HG03558 (cell line): ENCODE results near the gene ZDHHC22.

ENCODE experiments used
- ATAC-seq: cut with Tn5 transposase; IDR thresholded peaks from one replicate; pipeline ENCODE4 v1.9.1; 2021; ENCODE audit warnings: moderate number of reproducible peaks; ENCODE audit not compliant: unreplicated experiment; ENCODE audit errors: extremely low read depth

Gene ZDHHC22

DNA sequence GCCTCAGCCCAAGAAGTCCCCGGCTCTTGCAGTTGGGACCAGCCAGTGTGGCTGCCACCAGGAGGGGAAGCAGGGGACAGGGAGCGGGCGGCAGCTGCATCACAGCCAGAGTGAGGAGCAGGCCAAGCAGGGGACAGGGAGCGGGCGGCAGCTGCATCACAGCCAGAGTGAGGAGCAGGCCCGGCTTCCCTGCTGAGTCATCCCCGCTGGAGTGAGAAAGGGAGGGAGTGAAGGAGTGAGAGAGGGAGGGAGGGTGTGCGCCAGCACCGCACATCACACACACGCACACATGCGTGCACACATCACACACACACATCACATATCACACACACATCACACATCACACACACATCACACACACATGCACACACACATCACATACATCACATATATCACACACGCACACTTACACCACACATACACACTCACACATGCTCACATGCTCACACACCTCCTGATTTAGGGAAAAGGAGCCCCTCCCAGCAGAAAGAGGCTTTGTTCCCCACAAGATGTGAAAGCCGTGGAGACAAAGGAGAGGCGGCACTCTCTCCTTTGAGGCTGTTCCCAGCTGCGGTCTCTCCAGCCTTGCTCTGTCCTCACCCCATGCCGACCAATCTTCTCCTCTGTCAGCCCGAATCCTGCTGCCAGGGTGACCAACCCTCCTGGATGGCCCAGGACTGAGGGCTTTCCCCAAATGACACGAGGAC lies 16.7 kb upstream of the ZDHHC22 start:
- no peak for ATAC-seq

GRCh38 chr14:77157740-77158139 lies 16.1 kb upstream of the ZDHHC22 start:
- no peak for ATAC-seq

DNA sequence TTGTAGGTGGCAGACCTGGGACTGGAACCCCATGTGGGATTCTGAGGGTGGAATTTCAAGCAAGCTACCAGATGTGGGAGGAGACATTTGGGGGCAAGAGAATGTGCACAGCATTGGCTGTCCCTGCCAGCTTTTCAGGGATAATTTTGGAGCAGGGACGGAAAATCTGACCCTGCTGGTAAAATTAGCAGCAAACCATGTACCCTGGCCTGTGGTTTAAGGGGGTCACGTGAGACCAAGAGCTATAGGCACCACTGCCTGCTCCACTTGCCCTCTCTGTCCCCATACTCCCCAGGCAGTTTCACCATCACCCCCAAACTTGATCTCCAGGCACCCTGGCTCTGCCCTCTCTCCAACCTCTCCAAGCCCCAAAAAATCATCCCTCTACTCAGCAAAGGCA lies 13.5 kb upstream of the ZDHHC22 start:
- ATAC-seq = no peak

- ATAC-seq = no peak
Observed at GRCh38 chr14:77154421-77154820, 12.8 kb upstream of the ZDHHC22 start.

- no peak for ATAC-seq
Observed at GRCh38 chr14:77153802-77154201, 12.2 kb upstream of the ZDHHC22 start.

DNA sequence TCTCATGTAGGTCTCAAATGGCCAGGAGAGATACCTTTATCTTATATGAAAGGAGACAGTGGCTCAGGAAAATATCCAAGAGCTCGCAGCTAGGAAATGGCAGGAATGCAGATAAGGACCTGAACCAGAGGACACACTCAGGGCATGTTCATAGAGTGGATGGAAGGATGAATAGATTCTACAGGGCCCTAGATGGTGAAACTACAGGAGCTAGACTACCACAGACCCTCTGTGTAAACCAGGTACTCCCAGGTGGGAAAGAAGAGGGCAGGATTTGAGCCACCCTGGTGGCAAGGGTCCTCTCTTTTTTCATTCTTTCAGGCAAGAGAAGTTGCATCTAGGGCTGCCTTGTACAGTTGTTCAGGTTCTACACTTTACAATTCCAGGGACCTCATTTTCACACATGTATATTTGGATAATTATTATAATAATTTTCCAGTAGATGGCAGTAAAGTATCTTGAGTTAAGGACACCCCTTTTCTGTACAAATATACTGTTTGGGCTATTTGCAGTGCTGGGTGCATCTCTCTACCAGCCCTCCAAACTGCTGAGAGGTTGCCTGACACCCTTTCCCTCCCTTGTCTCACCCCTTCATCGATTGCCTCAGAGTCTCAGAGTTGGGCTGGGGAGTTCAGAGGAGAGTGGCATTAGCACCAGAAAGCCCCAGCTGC lies 10.5 kb upstream of the ZDHHC22 start:
- no peak for ATAC-seq

DNA sequence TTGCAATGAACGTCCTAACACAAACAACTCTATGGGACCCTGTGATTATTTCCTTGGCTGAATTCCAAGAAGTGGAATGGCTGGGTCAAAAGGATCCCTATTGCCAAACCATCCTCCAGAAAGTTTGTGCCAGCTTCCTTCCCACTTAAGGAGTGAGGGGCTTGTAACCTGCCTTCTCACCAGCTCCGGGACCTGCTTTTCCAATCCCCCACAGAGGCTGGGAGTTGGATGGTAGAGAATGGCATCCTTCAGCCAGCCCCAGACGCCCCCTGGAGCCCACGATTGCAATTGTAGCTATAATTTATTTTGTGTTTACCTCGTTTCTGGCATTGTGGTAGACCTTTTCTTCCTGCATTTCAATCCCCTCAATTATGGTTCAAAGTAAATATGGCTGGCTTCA lies 9.7 kb upstream of the ZDHHC22 start:
- ATAC-seq = no peak

DNA sequence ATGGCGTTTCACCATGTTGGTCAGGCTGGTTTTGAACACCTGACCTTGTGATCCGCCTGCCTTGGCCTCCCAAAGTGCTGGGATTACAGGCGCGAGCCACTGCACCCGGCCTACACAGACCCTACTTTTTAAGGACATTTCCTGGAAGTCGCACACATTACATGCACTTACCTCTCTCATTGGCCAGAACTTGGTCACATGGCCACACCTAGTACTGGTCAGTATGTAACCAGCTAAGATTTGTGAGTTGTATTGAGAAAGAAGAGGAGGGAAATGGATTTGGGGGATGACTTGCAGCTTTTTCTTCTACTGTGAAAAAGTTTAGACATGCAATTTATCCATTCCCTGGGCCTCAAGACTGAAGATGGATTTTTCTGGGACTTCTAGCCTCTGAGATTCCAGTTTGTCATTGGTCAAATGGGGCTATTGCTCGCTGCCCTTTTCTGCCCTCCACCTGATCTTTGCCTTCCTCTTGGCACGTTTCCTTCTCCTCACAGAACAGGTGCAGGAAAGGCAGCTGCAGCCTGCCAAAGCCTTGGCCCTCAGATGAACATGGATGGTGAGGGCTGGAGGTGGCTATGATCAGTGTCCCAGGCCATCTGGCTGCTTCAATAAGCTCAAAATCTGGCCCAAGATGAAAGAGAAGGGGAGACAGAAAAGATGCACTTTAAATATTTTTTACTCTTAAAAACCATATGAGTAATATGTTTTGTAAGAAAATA lies 7.1 kb upstream of the ZDHHC22 start:
- ATAC-seq = no peak

GRCh38 chr14:77145975-77146740 lies 4.6 kb upstream of the ZDHHC22 start:
- no peak for ATAC-seq

- ATAC-seq = no peak
Observed at GRCh38 chr14:77144412-77145115, 3.0 kb upstream of the ZDHHC22 start.

DNA sequence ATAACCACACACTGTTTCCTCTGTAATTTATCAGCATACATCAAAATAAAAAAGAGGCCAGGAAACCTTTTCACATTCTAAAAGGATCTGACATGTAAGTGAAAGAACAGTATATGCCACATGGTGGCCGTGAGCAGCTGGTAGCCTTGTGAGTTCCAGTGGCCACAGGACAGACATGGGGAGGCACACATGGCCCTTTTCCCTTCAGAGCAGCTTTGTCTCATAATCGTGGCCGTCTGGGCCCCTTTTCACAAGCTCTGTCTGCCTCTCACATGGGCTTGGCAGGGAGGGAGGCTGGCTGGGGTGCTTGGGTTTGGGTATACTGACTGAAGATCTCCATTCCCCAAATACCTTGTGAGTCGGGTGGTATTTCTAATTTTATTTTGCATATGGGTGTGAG lies 1.5 kb upstream of the ZDHHC22 start:
- ATAC-seq = no peak

- no peak for ATAC-seq
Observed at GRCh38 chr14:77142005-77142800, 612 bp upstream of the ZDHHC22 start.

- ATAC-seq = no peak
Observed at GRCh38 chr14:77140359-77141213, 1.0 kb downstream of the ZDHHC22 start.

DNA sequence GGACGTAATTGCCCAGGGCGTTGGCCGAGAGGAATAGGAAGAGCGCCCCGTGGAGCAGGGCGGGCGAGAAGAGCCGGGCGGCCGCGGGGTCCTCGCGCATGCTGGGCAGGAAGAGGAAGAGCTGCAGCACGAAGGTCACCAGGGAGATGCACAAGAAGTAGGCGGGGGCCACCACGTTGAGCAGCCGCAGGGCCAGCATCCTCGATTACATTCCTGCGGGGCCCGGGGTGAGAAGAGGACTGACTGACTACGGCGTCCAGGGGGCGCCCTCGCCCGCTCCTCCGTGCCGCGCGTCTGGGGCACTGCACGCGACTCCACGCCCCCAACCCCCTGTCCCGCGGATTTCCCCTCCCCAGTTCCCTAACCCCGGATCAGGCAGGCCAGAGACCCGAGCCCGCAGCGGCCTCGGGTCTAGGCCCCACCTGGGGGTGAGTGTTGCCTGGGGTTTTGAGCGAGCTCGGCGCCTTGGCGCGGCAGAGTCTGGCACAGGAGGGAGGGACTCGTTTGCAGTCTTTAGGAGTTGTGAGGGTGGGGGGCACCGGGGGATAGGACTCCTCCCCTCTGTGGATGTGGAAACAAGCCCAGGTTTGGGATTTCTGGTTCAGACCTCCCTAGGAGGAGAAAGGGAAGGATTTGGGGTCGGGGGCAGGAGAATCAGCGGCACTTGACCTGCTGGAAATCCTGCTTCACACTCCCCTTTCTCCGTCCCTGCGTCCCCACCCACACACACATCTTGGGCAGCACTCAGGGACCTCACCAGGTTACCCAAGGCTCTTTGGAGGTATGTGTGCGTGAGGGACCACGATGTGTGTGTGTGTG lies 1.8 kb downstream of the ZDHHC22 start:
- no peak for ATAC-seq

DNA sequence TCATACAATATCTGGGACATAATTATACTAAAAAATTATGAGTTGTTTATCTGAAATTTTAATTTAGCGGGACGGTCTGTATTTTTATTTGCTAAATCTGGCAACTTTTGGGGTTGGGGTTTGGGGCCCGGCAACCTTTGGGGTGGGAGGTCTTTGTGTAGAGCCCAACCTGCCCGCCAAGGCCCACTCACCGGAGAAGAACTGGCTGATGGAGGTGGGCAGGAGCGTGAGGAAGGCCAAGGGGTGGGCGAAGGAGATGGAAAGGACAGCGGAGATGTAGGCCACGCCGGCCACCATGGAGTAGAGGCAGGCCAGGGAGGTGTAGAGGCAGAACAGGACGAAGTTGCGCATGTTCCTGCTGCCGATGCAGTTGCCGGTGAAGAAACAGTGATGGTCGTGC lies 2.6 kb downstream of the ZDHHC22 start:
- ATAC-seq = no peak

GRCh38 chr14:77133720-77134338 lies 7.8 kb downstream of the ZDHHC22 start:
- ATAC-seq = no peak

DNA sequence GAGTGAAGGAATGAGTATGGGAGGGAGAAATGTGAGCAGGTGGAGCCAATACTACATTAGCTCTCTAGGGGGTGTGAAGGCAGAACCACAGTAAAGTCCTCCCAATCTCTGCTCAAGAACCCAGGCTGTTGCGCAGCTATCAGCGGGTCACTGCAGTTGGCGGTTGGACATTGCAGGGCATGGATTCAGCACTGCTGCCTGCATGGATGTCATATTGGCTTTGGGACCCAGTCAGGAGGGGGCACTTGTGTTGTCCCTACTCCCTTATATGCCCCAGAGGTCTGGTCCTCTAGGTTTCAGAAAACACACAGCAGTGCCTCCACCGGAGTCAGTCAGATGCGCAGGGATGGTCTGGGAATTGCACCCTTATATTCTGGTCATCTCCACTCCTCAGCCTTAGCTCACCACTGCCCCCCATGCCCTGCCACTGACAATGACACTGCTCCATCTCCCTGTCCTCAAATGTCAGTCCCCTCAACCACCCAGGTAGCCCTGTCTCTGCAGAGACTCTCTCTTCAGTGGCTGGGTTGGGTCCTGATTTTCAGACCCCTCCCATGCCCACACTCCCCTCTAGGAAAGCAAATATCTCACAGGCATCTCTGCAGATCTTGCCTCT lies 9.6 kb downstream of the ZDHHC22 start:
- no peak for ATAC-seq
